ENCODE data around the gene BCL2L2. TPM values are rescaled to one million over a fixed set of nuclear protein-coding genes. Genes with fewer than 3 reads are reported as not detected.

The BCL2L2 gene
- total RNA-seq, 1 experiment from 2014 or later = 18.2 TPM

DNA sequence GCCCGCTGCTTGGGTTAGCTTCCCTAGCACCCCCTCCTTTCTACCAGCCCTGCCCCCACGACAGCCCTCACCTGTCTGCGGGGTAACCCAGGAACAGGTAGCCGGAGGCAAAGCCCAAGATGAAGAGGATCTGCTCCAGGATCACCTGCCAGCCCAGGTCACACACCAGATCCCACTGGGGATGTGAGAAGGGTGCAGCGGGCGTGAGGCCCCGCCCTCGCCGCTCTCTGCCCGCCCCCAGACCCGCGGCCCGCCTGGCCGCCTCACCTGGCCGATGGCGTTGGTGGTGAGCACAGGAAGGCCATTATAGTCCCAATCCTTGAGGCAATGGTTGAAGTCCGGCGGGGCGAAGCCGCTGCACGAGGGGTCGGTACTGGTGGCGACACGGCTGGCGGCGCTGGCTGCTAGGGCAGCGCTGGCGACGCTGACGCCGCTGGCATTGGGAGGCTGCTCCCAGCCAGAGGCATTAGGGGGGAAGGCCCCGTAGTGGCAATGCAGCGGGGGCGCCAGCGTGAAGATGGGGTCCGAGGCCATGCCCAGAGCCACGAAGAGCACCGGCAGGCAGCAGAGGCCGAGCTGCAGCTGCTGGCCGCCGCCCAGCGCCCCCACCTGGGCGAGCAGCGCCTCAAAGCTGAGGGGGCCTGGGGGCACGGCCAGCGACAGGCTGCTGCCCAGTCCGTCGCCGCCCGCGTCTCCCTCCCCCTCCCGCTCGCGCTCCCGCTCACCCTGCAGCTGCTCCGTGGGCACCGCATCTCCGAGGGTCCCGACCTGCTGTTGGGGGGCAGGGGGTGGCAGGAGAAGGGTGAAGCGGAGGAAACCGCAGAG lies 45.3 kb downstream of the BCL2L2 start (continued):
- TF ChIP-seq, protein P1, sequence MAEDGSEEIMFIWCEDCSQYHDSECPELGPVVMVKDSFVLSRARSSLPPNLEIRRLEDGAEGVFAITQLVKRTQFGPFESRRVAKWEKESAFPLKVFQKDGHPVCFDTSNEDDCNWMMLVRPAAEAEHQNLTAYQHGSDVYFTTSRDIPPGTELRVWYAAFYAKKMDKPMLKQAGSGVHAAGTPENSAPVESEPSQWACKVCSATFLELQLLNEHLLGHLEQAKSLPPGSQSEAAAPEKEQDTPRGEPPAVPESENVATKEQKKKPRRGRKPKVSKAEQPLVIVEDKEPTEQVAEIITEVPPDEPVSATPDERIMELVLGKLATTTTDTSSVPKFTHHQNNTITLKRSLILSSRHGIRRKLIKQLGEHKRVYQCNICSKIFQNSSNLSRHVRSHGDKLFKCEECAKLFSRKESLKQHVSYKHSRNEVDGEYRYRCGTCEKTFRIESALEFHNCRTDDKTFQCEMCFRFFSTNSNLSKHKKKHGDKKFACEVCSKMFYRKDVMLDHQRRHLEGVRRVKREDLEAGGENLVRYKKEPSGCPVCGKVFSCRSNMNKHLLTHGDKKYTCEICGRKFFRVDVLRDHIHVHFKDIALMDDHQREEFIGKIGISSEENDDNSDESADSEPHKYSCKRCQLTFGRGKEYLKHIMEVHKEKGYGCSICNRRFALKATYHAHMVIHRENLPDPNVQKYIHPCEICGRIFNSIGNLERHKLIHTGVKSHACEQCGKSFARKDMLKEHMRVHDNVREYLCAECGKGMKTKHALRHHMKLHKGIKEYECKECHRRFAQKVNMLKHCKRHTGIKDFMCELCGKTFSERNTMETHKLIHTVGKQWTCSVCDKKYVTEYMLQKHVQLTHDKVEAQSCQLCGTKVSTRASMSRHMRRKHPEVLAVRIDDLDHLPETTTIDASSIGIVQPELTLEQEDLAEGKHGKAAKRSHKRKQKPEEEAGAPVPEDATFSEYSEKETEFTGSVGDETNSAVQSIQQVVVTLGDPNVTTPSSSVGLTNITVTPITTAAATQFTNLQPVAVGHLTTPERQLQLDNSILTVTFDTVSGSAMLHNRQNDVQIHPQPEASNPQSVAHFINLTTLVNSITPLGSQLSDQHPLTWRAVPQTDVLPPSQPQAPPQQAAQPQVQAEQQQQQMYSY (CRISPR knock-in tag; IDR thresholded peaks at IDR 0.05) = no peak
- TF ChIP-seq, protein P2, sequence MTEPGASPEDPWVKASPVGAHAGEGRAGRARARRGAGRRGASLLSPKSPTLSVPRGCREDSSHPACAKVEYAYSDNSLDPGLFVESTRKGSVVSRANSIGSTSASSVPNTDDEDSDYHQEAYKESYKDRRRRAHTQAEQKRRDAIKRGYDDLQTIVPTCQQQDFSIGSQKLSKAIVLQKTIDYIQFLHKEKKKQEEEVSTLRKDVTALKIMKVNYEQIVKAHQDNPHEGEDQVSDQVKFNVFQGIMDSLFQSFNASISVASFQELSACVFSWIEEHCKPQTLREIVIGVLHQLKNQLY (CRISPR knock-in tag; IDR thresholded peaks at IDR 0.05) = no peak
- TF ChIP-seq, protein P3, sequence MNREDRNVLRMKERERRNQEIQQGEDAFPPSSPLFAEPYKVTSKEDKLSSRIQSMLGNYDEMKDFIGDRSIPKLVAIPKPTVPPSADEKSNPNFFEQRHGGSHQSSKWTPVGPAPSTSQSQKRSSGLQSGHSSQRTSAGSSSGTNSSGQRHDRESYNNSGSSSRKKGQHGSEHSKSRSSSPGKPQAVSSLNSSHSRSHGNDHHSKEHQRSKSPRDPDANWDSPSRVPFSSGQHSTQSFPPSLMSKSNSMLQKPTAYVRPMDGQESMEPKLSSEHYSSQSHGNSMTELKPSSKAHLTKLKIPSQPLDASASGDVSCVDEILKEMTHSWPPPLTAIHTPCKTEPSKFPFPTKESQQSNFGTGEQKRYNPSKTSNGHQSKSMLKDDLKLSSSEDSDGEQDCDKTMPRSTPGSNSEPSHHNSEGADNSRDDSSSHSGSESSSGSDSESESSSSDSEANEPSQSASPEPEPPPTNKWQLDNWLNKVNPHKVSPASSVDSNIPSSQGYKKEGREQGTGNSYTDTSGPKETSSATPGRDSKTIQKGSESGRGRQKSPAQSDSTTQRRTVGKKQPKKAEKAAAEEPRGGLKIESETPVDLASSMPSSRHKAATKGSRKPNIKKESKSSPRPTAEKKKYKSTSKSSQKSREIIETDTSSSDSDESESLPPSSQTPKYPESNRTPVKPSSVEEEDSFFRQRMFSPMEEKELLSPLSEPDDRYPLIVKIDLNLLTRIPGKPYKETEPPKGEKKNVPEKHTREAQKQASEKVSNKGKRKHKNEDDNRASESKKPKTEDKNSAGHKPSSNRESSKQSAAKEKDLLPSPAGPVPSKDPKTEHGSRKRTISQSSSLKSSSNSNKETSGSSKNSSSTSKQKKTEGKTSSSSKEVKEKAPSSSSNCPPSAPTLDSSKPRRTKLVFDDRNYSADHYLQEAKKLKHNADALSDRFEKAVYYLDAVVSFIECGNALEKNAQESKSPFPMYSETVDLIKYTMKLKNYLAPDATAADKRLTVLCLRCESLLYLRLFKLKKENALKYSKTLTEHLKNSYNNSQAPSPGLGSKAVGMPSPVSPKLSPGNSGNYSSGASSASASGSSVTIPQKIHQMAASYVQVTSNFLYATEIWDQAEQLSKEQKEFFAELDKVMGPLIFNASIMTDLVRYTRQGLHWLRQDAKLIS (CRISPR knock-in tag; IDR thresholded peaks at IDR 0.05; ENCODE audit: borderline replicate concordance) = no peak
- TF ChIP-seq CBFB (CRISPR knock-in tag; IDR thresholded peaks at IDR 0.05; ENCODE audit: low read depth) (no peak), CREM (CRISPR knock-in tag; IDR thresholded peaks at IDR 0.05) (no peak), ELF4 (CRISPR knock-in tag; IDR thresholded peaks at IDR 0.05; ENCODE audit: low read depth) (no peak), IRF2 (CRISPR knock-in tag; IDR thresholded peaks at IDR 0.05; ENCODE audit: borderline replicate concordance, low read depth) (no peak), NFE2L1 (CRISPR knock-in tag; IDR thresholded peaks at IDR 0.05) (no peak), RORB (CRISPR knock-in tag; IDR thresholded peaks at IDR 0.05) (no peak), GTF2I (CRISPR knock-in tag; conservative IDR thresholded peaks at IDR 0.05) (no peak), ZNF396 (CRISPR knock-in tag; IDR thresholded peaks at IDR 0.05; ENCODE audit: borderline replicate concordance) (no peak), RELA (CRISPR knock-in tag; IDR thresholded peaks at IDR 0.05; ENCODE audit: borderline replicate concordance) (peak; percentile 26; the same call in 1 of the 2 replicates), ZNF138 (CRISPR knock-in tag; conservative IDR thresholded peaks at IDR 0.05) (no peak), ETV6 (CRISPR knock-in tag; IDR thresholded peaks at IDR 0.05) (peak; percentile 25; the same call in 1 of the 2 replicates), SMAD3 (CRISPR knock-in tag; IDR thresholded peaks at IDR 0.05; ENCODE audit: borderline replicate concordance) (0 out of 2 replicates have a peak, but pooled peaks have one; percentile 58), PRRX2 (CRISPR knock-in tag; IDR thresholded peaks at IDR 0.05) (no peak), ZNF317 (CRISPR knock-in tag; IDR thresholded peaks at IDR 0.05; ENCODE audit: borderline replicate concordance, low read depth) (no peak), MXD4 (CRISPR knock-in tag; IDR thresholded peaks at IDR 0.05; ENCODE audit: borderline replicate concordance) (no peak), HMGA2 (CRISPR knock-in tag; IDR thresholded peaks at IDR 0.05) (no peak), SOX15 (CRISPR knock-in tag; IDR thresholded peaks at IDR 0.05) (no peak), SMAD4 (CRISPR knock-in tag; IDR thresholded peaks at IDR 0.05) (no peak), MYBL2 (CRISPR knock-in tag; IDR thresholded peaks at IDR 0.05) (0 out of 2 replicates have a peak, but pooled peaks have one; percentile 12)
- TF ChIP-seq, protein P4, sequence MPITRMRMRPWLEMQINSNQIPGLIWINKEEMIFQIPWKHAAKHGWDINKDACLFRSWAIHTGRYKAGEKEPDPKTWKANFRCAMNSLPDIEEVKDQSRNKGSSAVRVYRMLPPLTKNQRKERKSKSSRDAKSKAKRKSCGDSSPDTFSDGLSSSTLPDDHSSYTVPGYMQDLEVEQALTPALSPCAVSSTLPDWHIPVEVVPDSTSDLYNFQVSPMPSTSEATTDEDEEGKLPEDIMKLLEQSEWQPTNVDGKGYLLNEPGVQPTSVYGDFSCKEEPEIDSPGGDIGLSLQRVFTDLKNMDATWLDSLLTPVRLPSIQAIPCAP (CRISPR knock-in tag; IDR thresholded peaks at IDR 0.05) = no peak
- TF ChIP-seq, protein P5, sequence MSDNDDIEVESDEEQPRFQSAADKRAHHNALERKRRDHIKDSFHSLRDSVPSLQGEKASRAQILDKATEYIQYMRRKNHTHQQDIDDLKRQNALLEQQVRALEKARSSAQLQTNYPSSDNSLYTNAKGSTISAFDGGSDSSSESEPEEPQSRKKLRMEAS (CRISPR knock-in tag; IDR thresholded peaks at IDR 0.05) = peak; percentile 83; the same call in 1 of the 2 replicates
- TF ChIP-seq, protein P6, sequence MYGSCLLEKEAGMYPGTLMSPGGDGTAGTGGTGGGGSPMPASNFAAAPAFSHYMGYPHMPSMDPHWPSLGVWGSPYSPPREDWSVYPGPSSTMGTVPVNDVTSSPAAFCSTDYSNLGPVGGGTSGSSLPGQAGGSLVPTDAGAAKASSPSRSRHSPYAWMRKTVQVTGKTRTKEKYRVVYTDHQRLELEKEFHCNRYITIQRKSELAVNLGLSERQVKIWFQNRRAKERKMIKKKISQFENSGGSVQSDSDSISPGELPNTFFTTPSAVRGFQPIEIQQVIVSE (CRISPR knock-in tag; IDR thresholded peaks at IDR 0.05; ENCODE audit: borderline replicate concordance) = no peak
- TF ChIP-seq, protein P7, sequence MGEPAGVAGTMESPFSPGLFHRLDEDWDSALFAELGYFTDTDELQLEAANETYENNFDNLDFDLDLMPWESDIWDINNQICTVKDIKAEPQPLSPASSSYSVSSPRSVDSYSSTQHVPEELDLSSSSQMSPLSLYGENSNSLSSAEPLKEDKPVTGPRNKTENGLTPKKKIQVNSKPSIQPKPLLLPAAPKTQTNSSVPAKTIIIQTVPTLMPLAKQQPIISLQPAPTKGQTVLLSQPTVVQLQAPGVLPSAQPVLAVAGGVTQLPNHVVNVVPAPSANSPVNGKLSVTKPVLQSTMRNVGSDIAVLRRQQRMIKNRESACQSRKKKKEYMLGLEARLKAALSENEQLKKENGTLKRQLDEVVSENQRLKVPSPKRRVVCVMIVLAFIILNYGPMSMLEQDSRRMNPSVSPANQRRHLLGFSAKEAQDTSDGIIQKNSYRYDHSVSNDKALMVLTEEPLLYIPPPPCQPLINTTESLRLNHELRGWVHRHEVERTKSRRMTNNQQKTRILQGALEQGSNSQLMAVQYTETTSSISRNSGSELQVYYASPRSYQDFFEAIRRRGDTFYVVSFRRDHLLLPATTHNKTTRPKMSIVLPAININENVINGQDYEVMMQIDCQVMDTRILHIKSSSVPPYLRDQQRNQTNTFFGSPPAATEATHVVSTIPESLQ (CRISPR knock-in tag; IDR thresholded peaks at IDR 0.05) = no peak

All from WTC11 (cell line).